Right lobe of liver (tissue), 4 donors: Measurements from ENCODE around the gene FYB1.

Experiments used
- POLR2A ChIP-seq: fragments of 450-650 bp; IDR thresholded peaks from one replicate; pipeline ENCODE4 v1.6.1; 2017; ENCODE audit warnings: antibody characterized with exemption, mild to moderate bottlenecking
- TF ChIP-seq, protein P1 (sequence below), 4 donors: fragments of 200-600 bp in 3 of 4; fragments of 450-650 bp in 1 of 4; IDR thresholded peaks; one replicate each; pipeline versions ENCODE4 v1.5.1 to v1.8.0; 2016 to 2022; ENCODE audit warnings: antibody characterized with exemption in 4 of 4, mild to moderate bottlenecking in 2 of 4
- donor health status: DM: no; HTN: no; CAD: no.
- donor health status: DM: no; HTN: no; CAD: no.
- donor health status: DM: no; HTN: yes; CAD: no.

DNA sequence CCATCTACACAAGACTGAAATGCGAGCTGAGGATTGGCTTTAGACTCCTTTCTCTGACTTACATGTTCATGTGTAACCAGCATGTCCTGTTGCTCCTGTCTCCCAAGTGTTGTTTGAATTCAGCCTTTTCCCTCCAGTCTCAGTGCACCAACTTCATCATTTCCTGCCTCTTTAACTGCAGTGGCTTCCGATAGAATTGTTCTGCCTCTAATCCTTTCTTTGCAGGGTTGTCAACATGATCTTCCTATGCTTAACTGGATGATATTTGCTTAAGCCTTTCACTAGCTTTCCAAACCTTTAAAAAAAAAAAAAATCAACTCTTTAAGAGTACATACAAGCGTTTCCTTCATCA is 6.7 kb upstream of the FYB1 start:
- TF ChIP-seq, protein P1, sequence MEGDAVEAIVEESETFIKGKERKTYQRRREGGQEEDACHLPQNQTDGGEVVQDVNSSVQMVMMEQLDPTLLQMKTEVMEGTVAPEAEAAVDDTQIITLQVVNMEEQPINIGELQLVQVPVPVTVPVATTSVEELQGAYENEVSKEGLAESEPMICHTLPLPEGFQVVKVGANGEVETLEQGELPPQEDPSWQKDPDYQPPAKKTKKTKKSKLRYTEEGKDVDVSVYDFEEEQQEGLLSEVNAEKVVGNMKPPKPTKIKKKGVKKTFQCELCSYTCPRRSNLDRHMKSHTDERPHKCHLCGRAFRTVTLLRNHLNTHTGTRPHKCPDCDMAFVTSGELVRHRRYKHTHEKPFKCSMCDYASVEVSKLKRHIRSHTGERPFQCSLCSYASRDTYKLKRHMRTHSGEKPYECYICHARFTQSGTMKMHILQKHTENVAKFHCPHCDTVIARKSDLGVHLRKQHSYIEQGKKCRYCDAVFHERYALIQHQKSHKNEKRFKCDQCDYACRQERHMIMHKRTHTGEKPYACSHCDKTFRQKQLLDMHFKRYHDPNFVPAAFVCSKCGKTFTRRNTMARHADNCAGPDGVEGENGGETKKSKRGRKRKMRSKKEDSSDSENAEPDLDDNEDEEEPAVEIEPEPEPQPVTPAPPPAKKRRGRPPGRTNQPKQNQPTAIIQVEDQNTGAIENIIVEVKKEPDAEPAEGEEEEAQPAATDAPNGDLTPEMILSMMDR (IDR thresholded peaks at IDR 0.05), result no peak
- TF ChIP-seq POLR2A, result no peak
